Lung (tissue), 12 donors: ENCODE results near the gene KCNE3. TPM values are rescaled to one million over a fixed set of nuclear protein-coding genes. Genes with fewer than 3 reads are reported as not detected.

Experiments used
- ATAC-seq: fragments of 200-7000 bp; cut with Tn5 transposase; one replicate; pipeline ENCODE4 v1.9.1; 2020; ENCODE audit warnings: moderate number of reproducible peaks; ENCODE audit not compliant: insufficient read depth, low FRiP score
- DNase-seq, 3 donors: peaks; one replicate each; pipeline ENCODE4 v3.0.0-alpha.2; 2013 to 2017
- H3K27ac ChIP-seq, 2 donors: one replicate each; pipeline ENCODE4 v1.5.1; 2013; ENCODE audit warnings: mild to moderate bottlenecking in 2 of 2, moderate library complexity in 2 of 2, control low read depth in 1 of 2, inconsistent platforms in 1 of 2, low read depth in 1 of 2, low read length in 1 of 2
- H3K27me3 ChIP-seq, 3 donors: one replicate each; pipeline ENCODE4 v1.5.1; 2013; ENCODE audit warnings: low read length in 2 of 3; ENCODE audit not compliant: control insufficient read depth in 3 of 3, insufficient read depth in 3 of 3
- H3K36me3 ChIP-seq, 4 donors: one replicate each; pipeline ENCODE4 v1.5.1; 2013; ENCODE audit warnings: low read length in 4 of 4, mild to moderate bottlenecking in 1 of 4, moderate library complexity in 1 of 4; ENCODE audit not compliant: control insufficient read depth in 4 of 4, insufficient read depth in 4 of 4
- H3K4me1 ChIP-seq, 5 donors: one replicate each; pipeline ENCODE4 v1.5.1; 2013; ENCODE audit warnings: low read length in 5 of 5, mild to moderate bottlenecking in 2 of 5, moderate library complexity in 1 of 5; ENCODE audit not compliant: control insufficient read depth in 5 of 5, insufficient read depth in 5 of 5
- H3K4me3 ChIP-seq: one replicate; pipeline ENCODE4 v1.5.1; 2013; ENCODE audit warnings: mild to moderate bottlenecking, control low read depth, moderate library complexity
- H3K9ac ChIP-seq, 2 donors: one replicate each; pipeline ENCODE4 v1.5.1; 2013; ENCODE audit warnings: low read length in 2 of 2, control low read depth in 1 of 2; ENCODE audit not compliant: insufficient read depth in 1 of 2
- H3K9me3 ChIP-seq, 4 donors: one replicate each; pipeline ENCODE4 v1.5.1; 2013; ENCODE audit warnings: low read length in 3 of 4, mild to moderate bottlenecking in 1 of 4, moderate library complexity in 1 of 4; ENCODE audit not compliant: control insufficient read depth in 4 of 4, insufficient read depth in 3 of 4
- CTCF ChIP-seq: IDR thresholded peaks from 2 replicates; pipeline ENCODE4 v1.5.1; 2012; ENCODE audit warnings: mild to moderate bottlenecking; ENCODE audit errors: control extremely low read depth, extremely low read depth
- WGBS, 2 donors: extraction: QIAGEN DNeasy Blood & Tissue Kit; methylation state at CpG; one replicate each; pipeline ENCODE4 v1.1.7; 2013; 5-methylcytosine and 5-hydroxymethylcytosine counted together
- polyA plus RNA-seq, 2 donors: library from polyadenylated mRNA; stranded (reverse); fragments of 200-250 nt; gene quantifications; one replicate each; pipeline ENCODE4 v1.2.1, GENCODE V29; 2013
- total RNA-seq, 2 donors: library from RNA; depleted of rRNA in 1 of 2; stranded (reverse); fragments of >200 nt in 1 of 2; gene quantifications; one replicate each; pipeline ENCODE4 v1.2.1, GENCODE V29; 2014 to 2021
- donor health status: control.
- donor health status: control.
- donor health status: Bipolar disorder and iron deficiency.
- donor health status: healthy.
- donor health status: DM: yes; HTN: yes; CAD: no.

Gene KCNE3
- total and polyA plus RNA-seq, 4 donors: 10.8 to 19.8 (median 14.4) TPM

DNA sequence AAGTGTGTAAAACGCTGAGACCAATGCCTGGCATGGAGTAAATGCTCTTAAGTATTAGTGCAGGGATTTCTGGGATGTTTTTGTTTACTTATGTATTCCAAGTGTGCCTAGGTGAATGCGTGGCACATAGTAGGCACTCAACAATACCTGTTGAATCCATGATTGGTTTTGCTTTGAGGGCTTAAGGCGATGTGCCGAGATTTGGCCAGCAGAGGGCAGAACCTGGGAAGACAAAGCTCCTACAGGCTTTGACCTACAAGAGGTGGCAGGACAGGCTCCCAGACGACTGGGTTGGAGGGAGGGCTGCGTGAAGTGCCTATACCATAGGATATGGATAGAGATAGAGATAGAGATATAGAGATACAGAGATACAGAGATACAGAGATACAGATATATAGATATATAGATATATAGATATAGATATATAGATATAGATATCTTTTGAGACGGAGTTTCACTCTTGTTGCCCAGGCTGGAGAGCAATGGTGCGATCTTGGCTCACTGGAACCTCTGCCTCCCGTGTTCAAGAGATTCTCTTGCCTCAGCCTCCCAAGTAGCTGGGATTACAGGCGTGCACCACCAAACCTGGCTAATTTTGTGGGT lies 13.9 kb downstream of the KCNE3 start:
- H3K27me3 ChIP-seq: no peaks in the 10 kb centered on the region
- WGBS, 2 donors: 36 to 45% methylated on average over 10 of the region's 10 CpGs
- peak; percentile 65 for TF ChIP-seq CTCF
- H3K4me1 ChIP-seq: peaks cover 0 to 1% (median 0%) of the 10 kb centered on the region in 5 donors
- H3K4me3 ChIP-seq: no peak overlapping the region
- H3K9me3 ChIP-seq: no peaks in the 10 kb centered on the region
- H3K27ac ChIP-seq: no peak overlapping the region
- DNase-seq (peak; percentile 56 to 66 (median 60)), ATAC-seq (no peak)
- H3K9ac ChIP-seq: no peak overlapping the region
- H3K36me3 ChIP-seq: peaks cover 0 to 5% (median 2%) of the 10 kb centered on the region in 4 donors

DNA sequence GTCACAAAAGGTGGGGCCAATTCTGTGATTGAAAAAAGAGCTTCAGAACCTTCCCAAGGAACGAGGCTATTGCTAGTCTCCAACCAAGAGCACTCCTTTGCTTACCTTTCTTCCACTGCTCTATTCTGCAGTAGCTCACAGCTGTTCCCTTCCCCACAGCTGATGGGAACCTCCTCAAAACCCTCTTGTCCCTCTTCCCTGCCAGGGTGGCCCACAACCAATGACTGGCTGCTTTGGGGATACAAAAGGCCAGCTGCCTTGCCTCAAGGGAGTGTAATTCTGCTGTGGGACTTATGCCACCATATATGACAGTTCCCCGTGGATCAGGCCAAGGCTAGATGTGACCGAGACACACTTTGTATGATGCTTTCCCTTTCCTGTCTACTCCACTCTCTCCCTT lies 15.0 kb downstream of the KCNE3 start:
- TF ChIP-seq CTCF: no peak
- peaks cover 0 to 1% (median 0%) of the 10 kb centered on the region in 5 donors for H3K4me1 ChIP-seq
- ATAC-seq: no peak
- WGBS, 2 donors: 81 to 89% methylated on average over 3 of the region's 3 CpGs
- H3K36me3 ChIP-seq: peaks cover 0 to 4% (median 2%) of the 10 kb centered on the region in 4 donors
- no peaks in the 10 kb centered on the region for H3K9me3 ChIP-seq
- no peak overlapping the region for H3K4me3 ChIP-seq
- H3K9ac ChIP-seq: no peak overlapping the region
- no peak for DNase-seq
- no peak overlapping the region for H3K27ac ChIP-seq
- H3K27me3 ChIP-seq: no peaks in the 10 kb centered on the region

DNA sequence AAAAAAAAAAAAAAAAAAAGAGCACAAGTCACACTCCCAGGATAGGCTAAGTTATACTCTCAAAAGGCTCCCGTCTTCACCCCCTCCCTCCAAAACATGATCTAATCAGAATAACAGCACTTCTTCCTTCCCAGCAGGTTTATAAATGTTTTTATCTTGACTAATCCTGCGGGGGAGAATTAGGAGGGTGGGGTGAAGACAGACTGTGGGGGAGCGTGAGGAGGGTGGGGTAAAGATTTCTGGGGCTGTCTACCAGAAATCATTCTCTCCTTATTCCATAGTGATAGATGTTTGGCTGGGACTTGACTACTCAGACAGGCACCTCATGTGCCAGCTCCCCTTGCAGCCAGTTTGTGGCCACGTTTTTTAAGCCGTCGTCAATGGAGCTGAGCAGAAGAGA lies 17.0 kb downstream of the KCNE3 start:
- 79 to 82% methylated on average over 6 of the region's 6 CpGs for WGBS, 2 donors
- no peaks in the 10 kb centered on the region for H3K9me3 ChIP-seq

More for the DNA sequence above, 17.0 kb downstream of the KCNE3 start:
- DNase-seq (no peak), ATAC-seq (no peak)
- no peak overlapping the region for H3K27ac ChIP-seq
- H3K9ac ChIP-seq: no peak overlapping the region
- peaks cover 0 to 1% (median 0%) of the 10 kb centered on the region in 5 donors for H3K4me1 ChIP-seq
- TF ChIP-seq CTCF: no peak
- no peaks in the 10 kb centered on the region for H3K36me3 ChIP-seq
- H3K4me3 ChIP-seq: no peak overlapping the region
- no peaks in the 10 kb centered on the region for H3K27me3 ChIP-seq
